Measurements from ENCODE around the gene PCBP2.
"Not testable (repeated sequence)": the region's sequence is repeated elsewhere in the genome, so short reads cannot be mapped to it uniquely, and the experiment has no call there.

Gene PCBP2

DNA sequence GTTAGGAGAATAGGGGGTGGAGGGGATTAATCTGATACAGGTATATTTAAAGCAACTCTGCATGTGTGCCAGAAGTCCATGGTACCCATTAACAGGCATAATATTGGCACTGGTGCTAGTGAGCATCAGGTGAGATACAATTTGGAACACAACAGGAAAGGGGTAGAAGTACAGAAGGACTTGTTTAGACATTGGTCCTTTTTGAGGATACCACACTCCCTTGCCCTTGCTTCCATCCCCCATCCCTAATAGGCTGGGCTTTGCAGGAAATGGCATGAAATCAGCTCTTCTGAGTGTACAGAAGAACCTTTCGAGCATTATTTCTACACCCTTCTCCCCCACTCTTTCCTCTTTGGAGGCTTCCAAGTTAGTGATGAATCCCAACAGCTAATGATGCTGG lies 16.4 kb downstream of the PCBP2 start:
- no peak for DNase-seq (ENCODE audit: low read depth in 2 of 2, low spot score in 1 of 2)

DNA sequence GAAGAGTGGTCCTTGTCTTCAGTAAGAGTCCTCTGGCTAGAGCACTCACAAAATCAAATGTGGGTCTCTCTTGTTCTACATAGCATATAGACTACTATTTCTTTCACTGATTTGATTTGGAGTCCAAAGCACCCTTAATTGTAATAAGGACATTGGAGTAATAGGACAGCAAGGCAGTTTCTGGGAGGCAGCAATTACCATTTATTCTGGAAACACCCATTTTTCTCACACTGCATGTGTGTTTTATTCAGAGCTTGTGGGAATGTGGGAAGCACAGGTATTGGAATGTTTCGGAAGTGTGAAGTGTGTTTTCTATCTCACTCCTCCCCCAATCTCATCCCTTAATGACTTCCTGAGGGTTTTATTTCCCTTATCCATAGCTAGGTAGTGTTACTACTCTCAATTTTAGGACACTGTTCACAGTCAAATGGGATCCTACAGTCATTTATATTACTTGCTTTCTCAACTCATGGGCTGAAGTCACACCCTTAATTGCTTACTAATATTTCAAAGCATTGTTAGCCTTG lies 20.2 kb downstream of the PCBP2 start:
- DNase-seq (ENCODE audit: low read depth in 2 of 2, low spot score in 1 of 2): no peak

DNA sequence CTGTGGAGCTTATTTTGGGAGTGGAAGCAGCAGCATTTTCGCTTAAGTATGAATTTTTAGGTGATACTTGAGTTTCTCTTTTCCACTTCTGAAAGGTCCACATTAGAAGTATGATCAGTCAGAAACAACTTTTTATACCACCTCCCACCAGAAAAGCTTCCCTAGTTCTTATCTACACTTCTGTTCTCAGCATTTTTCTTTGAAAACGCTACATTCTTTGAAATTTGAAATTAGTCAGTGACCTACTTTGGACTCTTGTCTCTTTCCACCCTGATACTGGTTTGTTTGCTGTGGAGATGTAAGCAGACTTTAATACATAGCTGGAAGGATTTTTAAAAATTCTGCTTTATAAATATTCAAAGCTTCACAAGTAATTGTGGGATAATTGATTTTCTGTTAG lies 22.2 kb downstream of the PCBP2 start:
- no peak for DNase-seq (ENCODE audit: low read depth in 2 of 2, low spot score in 1 of 2)

DNA sequence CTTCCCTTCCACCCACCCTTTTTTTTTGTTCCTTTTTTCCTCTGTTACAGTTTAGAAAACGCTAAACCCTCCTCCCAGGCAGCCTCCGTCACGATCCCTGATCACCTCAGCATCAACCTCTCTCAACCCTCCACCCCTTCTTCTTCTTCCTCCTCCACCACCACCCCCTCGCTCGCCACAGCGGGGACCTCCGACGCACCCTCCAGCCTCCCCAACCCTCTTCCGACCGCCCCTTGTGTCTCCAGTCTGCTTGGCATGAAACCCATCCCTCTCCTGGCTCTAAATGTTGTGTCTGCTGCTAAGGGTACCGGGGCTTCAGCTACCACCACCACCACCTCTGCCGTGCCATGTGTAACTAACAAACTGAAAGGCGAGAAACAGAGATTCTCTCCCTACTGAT lies 22.9 kb downstream of the PCBP2 start:
- no peak for DNase-seq (ENCODE audit: low read depth in 2 of 2, low spot score in 1 of 2)

DNA sequence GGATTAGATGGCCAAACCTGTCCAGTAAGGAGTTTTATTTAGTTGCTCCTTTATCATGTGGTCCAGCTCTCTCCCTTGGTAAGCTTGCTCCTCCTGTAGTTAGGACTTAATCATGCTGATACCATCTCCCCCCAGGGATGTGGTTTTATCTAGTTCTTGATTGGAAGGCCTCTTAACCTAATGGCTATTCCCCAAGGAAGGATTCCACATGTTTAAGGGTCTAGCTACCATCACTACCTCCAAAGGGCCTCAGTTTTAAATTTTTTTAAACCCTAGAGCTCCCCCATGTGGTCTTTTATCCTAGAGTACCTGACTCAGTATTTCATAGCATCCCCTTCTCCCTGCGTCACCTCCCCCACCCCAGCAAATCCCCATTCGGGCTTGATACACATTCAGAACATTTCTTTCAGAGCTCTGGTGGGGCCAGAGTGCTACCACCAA lies 24.9 kb downstream of the PCBP2 start:
- DNase-seq (ENCODE audit: low read depth in 2 of 2, low spot score in 1 of 2): no peak

DNA sequence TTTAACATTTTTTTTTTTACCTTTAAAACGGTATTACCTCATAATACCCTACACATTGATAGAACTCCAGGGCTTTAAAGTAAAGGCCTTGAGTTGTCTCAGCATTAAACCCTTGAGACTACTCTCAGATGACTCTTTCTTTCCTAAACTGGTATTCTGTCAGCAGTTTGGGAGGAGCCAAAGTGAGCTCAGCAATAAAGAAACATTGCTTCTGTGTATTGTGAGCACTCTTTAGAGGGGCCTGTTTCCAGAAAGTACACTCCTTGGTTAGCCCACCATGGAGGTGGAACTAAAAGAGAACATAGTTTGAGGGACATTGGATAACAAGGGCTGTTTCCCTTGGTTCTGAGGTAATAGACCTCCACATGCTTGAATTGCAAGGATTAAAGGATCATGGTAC lies 27.0 kb downstream of the PCBP2 start:
- no peak for DNase-seq (ENCODE audit: low read depth in 2 of 2, low spot score in 1 of 2)

DNA sequence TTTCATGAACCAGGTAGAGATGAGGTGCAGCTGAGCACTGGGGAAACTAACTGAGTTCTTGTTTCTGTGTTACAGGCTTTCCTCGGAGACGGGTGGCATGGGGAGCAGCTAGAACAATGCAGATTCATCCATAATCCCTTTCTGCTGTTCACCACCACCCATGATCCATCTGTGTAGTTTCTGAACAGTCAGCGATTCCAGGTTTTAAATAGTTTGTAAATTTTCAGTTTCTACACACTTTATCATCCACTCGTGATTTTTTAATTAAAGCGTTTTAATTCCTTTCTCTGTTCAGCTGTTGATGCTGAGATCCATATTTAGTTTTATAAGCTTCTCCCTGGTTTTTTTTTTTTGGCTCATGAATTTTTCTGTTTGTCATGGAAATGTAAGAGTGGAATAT lies 27.4 kb downstream of the PCBP2 start:
- no peak for DNase-seq (ENCODE audit: low read depth in 2 of 2, low spot score in 1 of 2)

DNA sequence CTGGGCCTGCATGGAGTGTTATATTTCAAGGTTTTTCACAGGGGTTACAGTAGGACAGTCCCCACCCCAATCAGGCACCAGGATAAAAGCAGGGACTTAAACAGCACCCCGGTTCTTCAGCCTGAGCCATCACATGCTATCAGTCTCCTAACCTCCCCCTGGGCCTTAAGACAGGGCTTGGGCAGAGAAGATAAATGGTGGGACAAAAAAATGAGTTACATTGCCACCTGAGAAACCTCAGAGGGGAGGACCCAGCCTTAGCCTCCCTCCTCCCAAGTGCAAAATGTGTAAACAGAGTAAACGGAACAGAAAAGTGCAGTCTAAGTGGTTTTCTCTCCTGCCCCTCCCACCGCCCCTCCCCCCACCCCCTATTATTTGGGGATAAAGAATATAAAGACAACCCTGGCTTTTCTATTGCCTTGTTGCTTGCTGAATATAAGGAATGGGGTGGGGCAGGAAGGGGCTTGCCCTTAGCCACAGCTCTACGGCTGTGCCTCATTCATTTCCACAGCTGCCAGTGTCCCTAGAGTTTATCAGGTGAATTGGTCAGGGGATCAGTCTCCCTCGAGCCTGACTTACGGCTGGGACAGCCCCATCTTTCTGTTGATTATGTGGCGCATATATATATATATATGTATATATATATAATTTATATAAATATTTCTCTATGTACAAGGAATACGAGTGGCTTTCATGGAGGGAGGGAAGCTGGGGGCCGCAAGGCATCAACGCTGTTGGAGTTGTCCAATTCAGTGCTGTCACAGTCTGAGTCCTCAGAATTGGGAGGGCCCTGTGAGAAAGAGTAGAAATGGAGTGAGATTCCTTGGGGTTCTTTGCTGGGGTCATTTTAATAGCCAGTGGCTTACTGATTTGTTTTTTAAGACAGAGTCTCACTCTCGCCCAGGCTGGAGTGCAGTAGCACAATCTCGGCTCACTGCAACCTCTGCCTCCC lies 28.9 kb downstream of the PCBP2 start:
- DNase-seq (ENCODE audit: low read depth in 2 of 2, low spot score in 1 of 2): no peak

DNA sequence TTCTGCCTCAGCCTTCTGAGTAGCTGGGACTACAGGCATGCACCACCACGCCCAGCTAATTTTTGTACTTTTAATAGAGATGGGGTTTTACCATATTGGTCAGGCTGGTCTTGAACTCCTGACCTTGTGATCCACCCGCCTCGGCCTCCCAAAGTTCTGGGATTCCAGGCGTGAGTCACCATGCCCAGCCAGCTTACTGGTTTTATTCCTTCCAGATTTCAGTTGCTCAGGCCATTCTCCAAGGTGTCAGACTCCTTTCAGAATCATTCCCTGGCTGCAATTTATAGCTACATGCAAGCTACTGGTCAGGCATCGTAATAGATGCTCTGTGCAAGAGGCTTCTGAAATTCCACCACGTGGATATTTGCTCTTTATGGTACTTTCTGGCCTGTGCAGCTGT lies 29.6 kb downstream of the PCBP2 start:
- not testable (repeated sequence) for DNase-seq (ENCODE audit: low read depth in 2 of 2, low spot score in 1 of 2)

DNA sequence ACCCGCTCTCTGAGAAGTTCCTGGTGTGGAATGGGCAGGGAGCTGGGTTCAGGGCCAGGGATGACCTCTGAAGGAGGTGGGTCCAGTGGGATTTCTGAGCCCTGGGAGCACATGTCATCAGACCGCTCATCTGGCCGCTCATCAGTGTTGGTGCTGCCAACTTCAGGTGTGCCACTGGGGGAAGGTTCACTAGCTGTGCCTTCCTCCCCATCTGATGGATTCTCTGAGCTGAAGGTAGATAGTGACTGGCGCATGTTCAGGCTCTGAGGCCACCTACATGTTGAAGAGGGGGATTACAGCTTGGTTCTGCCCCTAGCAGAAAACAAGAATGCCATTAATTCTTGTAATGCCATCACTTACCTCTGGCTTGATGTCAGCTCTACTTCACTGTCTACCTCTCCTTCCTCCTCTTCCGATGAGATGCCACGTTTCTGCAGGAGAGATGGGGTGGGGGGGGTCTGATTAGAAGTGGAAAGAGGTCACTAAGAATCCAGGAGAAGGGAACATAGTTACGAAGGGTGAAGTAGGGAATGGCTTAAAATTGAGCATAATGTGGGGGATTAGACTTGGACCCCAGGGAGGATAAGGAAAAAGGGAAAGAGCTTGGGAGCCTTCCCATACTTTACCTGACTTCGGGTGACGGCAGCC lies 30.2 kb downstream of the PCBP2 start:
- DNase-seq (ENCODE audit: low read depth in 2 of 2, low spot score in 1 of 2): no peak

DNA sequence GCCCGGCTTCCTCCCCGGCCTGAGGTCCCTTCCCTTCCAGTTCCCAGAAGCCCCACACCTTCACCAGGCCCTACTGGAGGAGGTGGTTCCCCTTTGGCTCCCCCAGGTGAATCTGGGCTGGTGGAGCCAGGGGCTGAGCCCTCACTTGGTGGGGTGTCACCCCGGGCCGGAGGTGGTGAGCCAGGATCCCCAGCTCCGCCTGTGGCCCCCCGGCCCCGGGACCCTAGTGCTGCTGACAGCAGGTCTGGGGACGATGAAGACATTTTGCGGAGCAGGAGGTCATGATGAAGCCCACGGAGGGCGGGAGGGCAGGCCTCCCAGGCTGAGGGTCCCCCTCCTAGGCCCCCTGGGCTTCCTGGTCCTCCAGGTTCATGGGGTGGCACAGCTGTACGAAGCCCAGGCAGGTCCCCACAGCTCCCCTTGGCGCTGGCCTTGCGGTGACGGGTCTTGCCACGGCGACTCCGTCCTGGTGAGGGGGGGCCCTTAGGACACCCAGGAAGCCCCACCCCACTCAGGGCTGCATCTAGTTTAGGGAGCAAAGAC lies 30.8 kb downstream of the PCBP2 start:
- no peak for DNase-seq (ENCODE audit: low read depth in 2 of 2, low spot score in 1 of 2)

DNA sequence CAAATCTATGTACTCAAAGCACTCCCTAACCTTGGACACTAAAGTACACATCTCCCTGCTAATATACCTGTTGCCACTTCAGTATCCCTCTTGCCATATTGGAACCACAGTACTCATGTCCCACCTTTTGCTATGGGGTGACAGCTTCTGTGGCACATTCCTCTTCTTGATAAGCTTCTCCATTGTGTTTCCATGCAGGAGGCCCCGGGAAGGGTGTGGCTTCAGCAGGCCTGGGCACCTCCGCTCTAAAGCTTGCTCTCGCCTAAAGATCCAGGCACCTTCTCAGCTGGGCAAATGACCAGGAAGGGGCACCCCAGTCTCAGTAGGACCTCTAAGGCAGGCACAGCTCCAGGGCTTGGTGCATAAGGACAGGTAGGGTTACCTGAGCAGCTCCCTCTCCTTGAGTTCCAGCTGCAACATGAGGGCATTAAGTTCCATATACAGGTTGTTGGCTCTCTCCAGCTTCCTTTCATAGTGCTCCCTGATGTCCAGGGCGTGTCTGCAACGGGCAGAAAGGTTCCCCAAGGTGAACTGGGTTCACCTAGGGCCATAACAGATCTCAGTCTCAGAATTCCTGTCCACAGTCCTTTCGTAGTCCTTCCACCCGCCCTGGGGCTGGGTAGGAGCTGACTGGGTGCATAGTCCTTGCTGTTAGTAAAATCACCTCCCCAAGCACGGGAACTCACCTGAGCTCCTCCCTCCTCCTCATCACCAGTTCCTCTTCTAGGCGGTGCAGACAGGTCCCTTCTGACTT lies 31.5 kb downstream of the PCBP2 start:
- no peak for DNase-seq (ENCODE audit: low read depth in 2 of 2, low spot score in 1 of 2)

DNA sequence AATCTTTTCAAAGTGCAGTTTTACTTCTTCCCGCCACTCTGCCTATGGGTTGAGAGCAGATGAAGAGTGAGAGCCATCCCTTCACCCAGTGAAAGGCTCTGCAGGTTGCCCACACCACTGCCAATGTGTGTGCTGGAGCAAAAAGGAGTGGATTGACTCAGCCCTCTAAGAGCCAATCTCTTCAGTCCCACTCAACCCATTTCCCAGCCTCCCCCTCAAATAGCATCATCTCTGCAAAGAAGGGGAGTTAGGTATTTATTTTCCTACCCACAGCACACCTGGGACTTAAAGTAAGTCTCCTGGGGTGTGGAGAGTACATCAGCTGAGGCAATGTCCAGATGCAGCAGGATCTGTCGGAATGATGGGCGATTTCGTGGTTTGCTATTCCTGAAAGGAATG lies 32.1 kb downstream of the PCBP2 start:
- no peak for DNase-seq (ENCODE audit: low read depth in 2 of 2, low spot score in 1 of 2)

DNA sequence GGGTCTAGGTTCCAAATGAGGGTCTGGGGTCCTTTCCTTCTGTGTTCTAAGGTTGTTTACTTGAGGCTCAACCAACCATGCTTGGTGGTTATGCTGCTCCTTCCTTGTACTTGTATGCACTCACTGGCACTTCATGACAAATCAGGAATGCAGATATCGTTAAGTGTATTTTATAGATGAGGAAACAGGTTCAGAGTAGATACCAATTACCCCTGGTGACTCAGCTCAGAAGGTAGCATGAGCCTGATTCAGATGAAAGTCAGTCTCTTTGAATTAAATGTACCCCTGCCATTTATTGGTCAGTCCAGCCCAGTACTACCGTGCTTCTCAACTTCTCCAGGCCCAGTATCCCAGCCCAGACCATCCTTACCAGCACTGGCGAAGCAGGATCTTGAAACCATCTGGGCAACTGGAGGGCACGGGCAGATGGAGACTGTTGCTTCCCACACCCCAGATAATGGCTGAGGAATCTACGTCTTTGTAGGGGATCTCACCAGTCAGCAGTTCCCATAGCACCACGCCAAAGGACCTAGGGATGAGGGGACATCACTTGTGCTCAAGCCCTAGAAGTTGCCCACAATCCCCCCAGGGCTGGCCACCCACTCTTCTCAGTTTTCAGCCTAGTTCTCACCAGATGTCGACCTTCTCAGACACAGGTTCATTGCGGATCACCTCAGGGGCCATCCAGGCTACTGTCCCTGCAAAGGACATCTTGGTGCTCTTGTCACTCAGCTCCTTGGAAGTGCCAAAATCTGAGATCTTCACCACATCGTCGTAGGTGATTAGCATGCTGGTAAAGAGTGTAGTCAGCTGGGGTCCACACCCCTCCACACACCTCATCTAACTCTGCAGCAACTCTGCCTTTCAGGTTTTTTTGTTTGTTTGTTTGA lies 33.0 kb downstream of the PCBP2 start:
- no peak for DNase-seq (ENCODE audit: low read depth in 2 of 2, low spot score in 1 of 2)

DNA sequence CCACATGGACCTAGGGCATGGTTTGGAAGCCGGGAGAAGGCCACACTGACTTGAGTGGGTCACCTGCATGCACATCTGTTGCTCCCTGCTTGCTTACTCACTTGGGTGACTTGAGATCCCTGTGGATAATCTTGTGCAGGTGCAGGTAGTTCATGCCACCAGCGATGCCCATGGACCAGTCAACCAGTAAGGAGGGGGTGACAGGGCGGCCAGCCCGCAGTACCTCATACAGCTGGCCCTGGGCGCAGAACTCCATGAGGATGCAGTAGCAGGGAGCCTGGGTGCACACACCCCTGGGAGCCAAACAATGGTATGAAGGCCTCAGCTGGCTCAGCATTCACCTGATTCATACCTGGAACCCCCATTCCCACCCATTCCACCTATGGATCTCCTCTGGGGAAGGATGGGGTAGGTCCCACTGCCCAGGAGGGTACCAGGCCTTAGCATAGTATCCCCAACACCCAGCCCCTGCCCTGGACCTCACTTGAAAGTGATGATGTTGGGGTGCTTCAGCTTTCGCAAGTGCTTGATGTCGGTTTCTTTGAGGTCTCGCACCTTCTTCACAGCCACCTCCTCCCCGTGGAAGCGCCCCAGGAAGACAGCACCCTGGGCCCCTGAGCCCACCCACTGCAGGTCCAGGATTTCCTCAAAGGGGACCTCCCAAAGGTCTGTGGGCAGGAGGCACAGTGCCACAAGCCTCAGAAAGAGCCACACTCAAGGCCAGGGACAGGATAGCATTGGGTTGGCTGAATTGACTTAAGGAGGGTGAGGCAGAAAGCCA lies 34.2 kb downstream of the PCBP2 start:
- DNase-seq (ENCODE audit: low read depth in 2 of 2, low spot score in 1 of 2): no peak

DNA sequence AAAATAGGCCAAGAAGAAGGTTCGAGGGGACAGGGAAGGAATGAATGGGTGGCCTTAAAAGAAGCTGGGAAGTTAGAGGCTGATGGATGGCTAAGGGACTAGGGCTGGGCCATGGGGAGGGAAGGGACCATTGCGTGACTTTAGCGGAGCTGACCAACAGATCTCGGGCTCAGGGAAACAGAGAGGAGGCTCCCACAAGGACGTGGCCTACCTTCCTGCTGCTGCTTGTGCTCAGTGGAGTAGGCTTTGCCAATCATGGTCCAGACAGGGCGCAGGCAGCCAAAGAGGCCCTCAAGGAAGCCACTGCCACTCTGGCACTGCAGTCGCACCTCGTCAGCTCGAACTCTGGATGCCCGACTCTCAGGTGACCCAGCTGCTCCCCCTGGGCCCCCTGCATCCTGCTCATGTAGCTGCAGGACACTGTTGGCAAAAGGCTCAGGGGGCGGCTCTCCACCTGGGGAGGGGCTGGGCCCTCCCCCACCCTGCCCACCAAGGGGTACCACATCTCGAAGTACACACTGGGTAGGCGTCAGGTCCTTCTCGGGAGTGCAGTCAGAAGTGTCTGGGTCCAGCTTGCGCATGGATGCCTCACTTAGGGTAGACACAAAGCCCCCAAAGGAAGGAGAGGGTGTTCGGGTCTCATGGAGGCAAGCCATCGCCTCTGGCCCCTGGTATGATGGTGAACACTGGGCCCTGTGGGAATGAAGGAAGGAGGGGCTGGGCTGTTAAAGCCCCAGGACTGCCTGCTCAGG lies 35.0 kb downstream of the PCBP2 start:
- no peak for DNase-seq (ENCODE audit: low read depth in 2 of 2, low spot score in 1 of 2)

DNA sequence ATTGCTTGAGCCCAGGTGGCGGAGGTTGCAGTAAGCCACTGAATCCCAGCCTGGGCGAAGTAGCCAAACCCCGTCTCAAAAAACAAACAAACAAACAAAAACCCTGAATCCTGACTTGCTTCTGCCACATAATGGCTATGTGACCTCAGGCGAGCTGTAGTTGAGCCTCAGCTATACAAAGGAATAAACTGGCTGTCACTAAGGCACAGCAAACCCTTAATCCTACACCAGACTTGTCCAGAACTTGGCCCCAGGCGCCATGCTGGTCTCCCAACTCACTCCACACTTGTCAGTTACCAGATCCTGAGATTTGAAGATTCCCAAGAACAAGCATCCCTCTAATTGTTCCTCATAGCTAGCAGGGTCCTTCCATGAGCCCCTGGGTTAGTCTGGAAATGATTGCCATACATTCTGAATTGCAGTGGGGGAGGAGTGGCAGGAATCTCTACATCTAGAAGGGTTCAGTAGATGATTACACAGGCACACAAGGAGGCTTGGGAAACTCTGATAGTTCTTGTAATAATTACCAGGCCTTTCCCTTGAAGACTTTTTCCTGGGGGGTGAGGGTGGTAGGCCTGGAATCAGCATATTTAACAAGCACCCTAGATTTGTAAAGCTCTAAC lies 37.5 kb downstream of the PCBP2 start:
- no peak for DNase-seq (ENCODE audit: low read depth in 2 of 2, low spot score in 1 of 2)

DNA sequence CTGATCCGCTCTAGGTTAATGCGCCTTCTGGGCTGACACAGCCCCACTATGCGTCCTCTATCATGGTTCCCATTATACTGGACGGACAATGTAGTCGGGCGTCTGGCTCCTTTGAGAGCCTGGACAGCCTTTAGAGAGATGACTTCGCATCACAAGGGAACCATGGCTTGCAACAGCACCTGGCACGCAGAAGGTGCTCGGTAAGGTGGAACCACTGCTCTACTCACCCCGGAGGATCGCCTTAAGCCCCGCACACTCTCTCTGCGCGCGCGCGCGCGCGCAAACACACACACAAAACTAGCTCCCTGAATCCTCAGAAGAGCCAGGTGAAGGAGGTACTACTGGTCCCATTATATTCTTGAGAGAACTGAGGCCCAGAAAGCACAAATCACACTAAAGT lies 40.3 kb downstream of the PCBP2 start:
- no peak for DNase-seq (ENCODE audit: low read depth in 2 of 2, low spot score in 1 of 2)

Measured in stimulated activated CD8-positive, alpha-beta memory T cell treated with anti-CD3 and anti-CD28 coated beads, Interleukin-4, amount 100 ng/mL, for 4 hours (primary cell).